ENCODE results near the gene RAD51B. TPM values are rescaled to one million over a fixed set of nuclear protein-coding genes. Genes with fewer than 3 reads are reported as not detected.

The RAD51B gene
- total RNA-seq, 1 experiment from 2014 or later, result 8.5 TPM

- Histone ChIP-seq H3K27ac (ENCODE audit: low read length) (no peak overlapping the region), H3K4me1 (ENCODE audit: control insufficient read depth, insufficient read depth, low read length) (no peaks in the 10 kb centered on the region), H3K27me3 (ENCODE audit: control insufficient read depth, insufficient read depth, low read length) (no peaks in the 10 kb centered on the region), H3K4me3 (ENCODE audit: low read depth in 2 of 2, low read length in 2 of 2) (no peak overlapping the region), H3K9me3 (ENCODE audit: control insufficient read depth, insufficient read depth, low read depth, low read length) (no peaks in the 10 kb centered on the region), H3K36me3 (ENCODE audit: control insufficient read depth, insufficient read depth, low read length) (no peaks in the 10 kb centered on the region)
- intact Hi-C loops (cut with micrococcal nuclease; ENCODE audit: unreplicated experiment), result no loop called here
- ChIA-PET CTCF (no interaction called here), POLR2A (no interaction called here)
- ATAC-seq, result no peak
- TF ChIP-seq CTCF (IDR thresholded peaks at IDR 0.05), result no peak
- TF ChIP-seq TCF7L2 (IDR thresholded peaks at IDR 0.05; ENCODE audit: low read depth, low read length), result no peak
- no peak for TF ChIP-seq SIN3A (IDR thresholded peaks at IDR 0.05; ENCODE audit: borderline replicate concordance, insufficient read depth, low read depth, low read length)
- TF ChIP-seq REST (IDR thresholded peaks at IDR 0.05; ENCODE audit: insufficient read depth in 1 of 2, low read depth in 2 of 2, low read length in 1 of 2), result no peak
- no peak for TF ChIP-seq POLR2AphosphoS5 (IDR thresholded peaks at IDR 0.05; ENCODE audit: low read depth, low read length)
- in situ Hi-C loops (cut with HindIII; ENCODE audit: low pct_unique_long_range_greater_than_20kb, low sequenced_read_pairs), result no loop called here
- BruUV-seq (replicated peaks), result no TSS peak
- DNase-seq (ENCODE audit: low read depth, low spot score), result no peak
These were observed 66.6 kb downstream of the RAD51B start for GRCh38 chr14:67886191-67886590.

GRCh38 chr14:67887478-67887877, 67.9 kb downstream of the RAD51B start:
- no TSS peak for BruUV-seq (replicated peaks)
- TF ChIP-seq POLR2AphosphoS5 (IDR thresholded peaks at IDR 0.05; ENCODE audit: low read depth, low read length), result no peak
- no peak for TF ChIP-seq SIN3A (IDR thresholded peaks at IDR 0.05; ENCODE audit: borderline replicate concordance, insufficient read depth, low read depth, low read length)
- TF ChIP-seq REST (IDR thresholded peaks at IDR 0.05; ENCODE audit: insufficient read depth in 1 of 2, low read depth in 2 of 2, low read length in 1 of 2), result no peak
- TF ChIP-seq CTCF (IDR thresholded peaks at IDR 0.05), result no peak
- no peak for ATAC-seq
- Histone ChIP-seq H3K36me3 (ENCODE audit: control insufficient read depth, insufficient read depth, low read length) (no peaks in the 10 kb centered on the region), H3K4me3 (ENCODE audit: low read depth in 2 of 2, low read length in 2 of 2) (no peak overlapping the region), H3K27me3 (ENCODE audit: control insufficient read depth, insufficient read depth, low read length) (no peaks in the 10 kb centered on the region), H3K27ac (ENCODE audit: low read length) (no peak overlapping the region), H3K9me3 (ENCODE audit: control insufficient read depth, insufficient read depth, low read depth, low read length) (no peaks in the 10 kb centered on the region), H3K4me1 (ENCODE audit: control insufficient read depth, insufficient read depth, low read length) (no peaks in the 10 kb centered on the region)
- ChIA-PET CTCF (no interaction called here), POLR2A (no interaction called here)
- in situ Hi-C loops (cut with HindIII; ENCODE audit: low pct_unique_long_range_greater_than_20kb, low sequenced_read_pairs), result no loop called here
- intact Hi-C loops (cut with micrococcal nuclease; ENCODE audit: unreplicated experiment), result no loop called here
- DNase-seq (ENCODE audit: low read depth, low spot score), result no peak
